A549 (cell line): ENCODE data around the gene ARHGEF19. TPM values are rescaled to one million over a fixed set of nuclear protein-coding genes. Genes with fewer than 3 reads are reported as not detected.

ENCODE experiments used
- ATAC-seq, 2 experiments: fragments of 200-7000 bp in 1 of 2; fragments of >200 bp in 1 of 2; cut with Nextera tagmentation in 1 of 2; cut with Tn5 transposase in 1 of 2; 3 replicates each; pipeline versions ENCODE4 v1.8.0 to v1.9.1; 2018 to 2020; ENCODE audit warnings: mild to moderate bottlenecking in 1 of 2, moderate library complexity in 1 of 2
- CTCF ChIA-PET: fragments of 300-600 bp; sonication (Branson Sonifier 250); formaldehyde crosslinking; extraction: SDS; loops from one replicate; lab custom pipeline; 2021; ENCODE audit warnings: antibody characterized with exemption, inconsistent platforms; lab: Yijun Ruan, JAX
- POLR2A ChIA-PET: fragments of 350-600 bp; formaldehyde crosslinking; extraction: SDS; loops from one replicate; lab custom pipeline; 2021; ENCODE audit warnings: antibody characterized with exemption, inconsistent platforms; lab: Yijun Ruan, JAX
- DNase-seq, 2 experiments: peaks; one replicate each; pipeline versions ENCODE4 v3.0.0 to v3.0.0-alpha.2; 2011 to 2016; ENCODE audit warnings: low read depth in 1 of 2, low spot score in 1 of 2
- FAIRE-seq: peaks from 2 replicates; lab custom pipeline; 2011; peaks lifted over from hg19 to GRCh38; lab: Jason Lieb, UNC
- H3K27ac ChIP-seq, 2 experiments: fragments of >200 bp; sonication (Bioruptor Twin); formaldehyde crosslinking; 3 replicates each; pipeline ENCODE4 v1.5.1; 2016 to 2017
- H3K4me1 ChIP-seq: fragments of >200 bp; sonication (Bioruptor Twin); formaldehyde crosslinking; 3 replicates; pipeline ENCODE4 v1.6.1; 2016
- H3K4me2 ChIP-seq: fragments of >200 bp; sonication (Bioruptor Twin); formaldehyde crosslinking; 3 replicates; pipeline ENCODE4 v1.6.1; 2016
- H3K4me3 ChIP-seq: fragments of >200 bp; sonication (Bioruptor Twin); formaldehyde crosslinking; 3 replicates; pipeline ENCODE4 v1.5.1; 2016
- H3K9me3 ChIP-seq: fragments of >200 bp; sonication (Bioruptor Twin); formaldehyde crosslinking; 3 replicates; pipeline ENCODE4 v1.6.1; 2016
- CEBPB ChIP-seq, 2 experiments: fragments of >200 bp in 1 of 2; sonication (Bioruptor Twin) in 1 of 2; formaldehyde crosslinking in 1 of 2; IDR thresholded peaks; 2 replicates each; pipeline ENCODE4 v1.6.1; 2012 to 2016
- CHD4 ChIP-seq: fragments of 200-600 bp; sonication (generic); IDR thresholded peaks from 2 replicates; pipeline ENCODE4 v1.6.1; 2016; ENCODE audit warnings: antibody characterized with exemption, mild to moderate bottlenecking, borderline replicate concordance
- E2F6 ChIP-seq: IDR thresholded peaks from 2 replicates; pipeline ENCODE4 v1.6.1; 2012; ENCODE audit warnings: low read depth, borderline replicate concordance
- GATA3 ChIP-seq: IDR thresholded peaks from 2 replicates; pipeline ENCODE4 v1.6.1; 2012; ENCODE audit warnings: borderline replicate concordance
- HEYL ChIP-seq: fragments of 250-450 bp; sonication (Bioruptor Pico); IDR thresholded peaks from 2 replicates; pipeline ENCODE4 v1.8.0; 2021; ENCODE audit warnings: mild to moderate bottlenecking, moderate library complexity
- MAFK ChIP-seq: fragments of 450-650 bp; IDR thresholded peaks from 2 replicates; pipeline ENCODE4 v1.6.1; 2014; ENCODE audit not compliant: partially characterized antibody
- MYC ChIP-seq: IDR thresholded peaks from 2 replicates; pipeline ENCODE4 v1.6.1; 2012; ENCODE audit warnings: mild to moderate bottlenecking, inconsistent platforms, low read length, improper control_type of control experiment, borderline replicate concordance
- NPAS2 ChIP-seq: fragments of 250-450 bp; sonication (Bioruptor Pico); IDR thresholded peaks from 2 replicates; pipeline ENCODE4 v1.8.0; 2022; ENCODE audit warnings: mild to moderate bottlenecking, moderate library complexity, borderline replicate concordance
- PBX3 ChIP-seq: IDR thresholded peaks from 2 replicates; pipeline ENCODE4 v1.6.1; 2012
- PHF8 ChIP-seq: fragments of 200-600 bp; sonication (generic); IDR thresholded peaks from 2 replicates; pipeline ENCODE4 v1.6.1; 2016; ENCODE audit warnings: low read depth, mild to moderate bottlenecking, antibody characterized with exemption, moderate library complexity, borderline replicate concordance
- POLR2AphosphoS2 ChIP-seq: conservative IDR thresholded peaks from 2 replicates; pipeline ENCODE4 v1.6.1; 2012; ENCODE audit warnings: low read length, improper control_type of control experiment, inconsistent platforms
- RAD21 ChIP-seq, 2 experiments: fragments of >200 bp in 1 of 2; sonication (Bioruptor Twin) in 1 of 2; formaldehyde crosslinking in 1 of 2; IDR thresholded peaks in 1 of 2; conservative IDR thresholded peaks in 1 of 2; 2 replicates in 1 of 2; 3 replicates in 1 of 2; pipeline ENCODE4 v1.6.1; 2012 to 2018; ENCODE audit warnings: inconsistent platforms in 1 of 2
- REST ChIP-seq: fragments of 200-600 bp; sonication (generic); IDR thresholded peaks from 2 replicates; pipeline ENCODE4 v1.6.1; 2016; ENCODE audit warnings: antibody characterized with exemption, mild to moderate bottlenecking, moderate library complexity
- RFX5 ChIP-seq: fragments of 450-650 bp; IDR thresholded peaks from 2 replicates; pipeline ENCODE4 v1.7.1; 2014; ENCODE audit warnings: antibody characterized with exemption, mild to moderate bottlenecking, moderate library complexity
- RNF2 ChIP-seq: fragments of 200-600 bp; sonication (generic); IDR thresholded peaks from 2 replicates; pipeline ENCODE4 v1.6.1; 2016; ENCODE audit warnings: low read depth, mild to moderate bottlenecking, antibody characterized with exemption, moderate library complexity, borderline replicate concordance
- TP53 ChIP-seq: fragments of 250-450 bp; sonication (Bioruptor Pico); IDR thresholded peaks from 2 replicates; pipeline ENCODE4 v1.5.0; 2021; ENCODE audit warnings: mild to moderate bottlenecking, moderate library complexity
- ZNF302 ChIP-seq: fragments of 250-450 bp; sonication (Bioruptor Pico); IDR thresholded peaks from 2 replicates; pipeline ENCODE4 v1.9.0; 2021; ENCODE audit warnings: inconsistent platforms, mild to moderate bottlenecking, moderate library complexity
- WGBS: methylation state at CpG from one replicate; pipeline ENCODE4 v1.1.6; 2017; ENCODE audit errors: missing lambda C conversion rate; 5-methylcytosine and 5-hydroxymethylcytosine counted together
- polyA plus RNA-seq, 4 experiments: library from polyadenylated mRNA; depleted of rRNA in 3 of 4; stranded (reverse); fragments of >200 nt; fragmentation: RNase III in 1 of 4; extraction: RNeasy Plus Mini Kit Qiagen cat#74134 plus additional on column Dnase treatment in 1 of 4; gene quantifications; 2 replicates in 3 of 4; 3 replicates in 1 of 4; pipeline ENCODE4 v1.2.3, GENCODE V29; 2011 to 2017

The ARHGEF19 gene
- polyA plus RNA-seq, 2 of the 4 experiments (the other 2 are of a cell fraction), result 6.1 to 9.2 TPM

- ATAC-seq (no peak), DNase-seq (no peak), FAIRE-seq (no peak)
- peaks cover 6% of the 10 kb centered on the region for H3K4me1 ChIP-seq
- ChIA-PET CTCF (interaction anchor here (1.1 to 3.9 kb wide), 6 partner anchors 11 to 153 kb away, joined by 3 to 16 read pairs (median 6); no protein-coding TSS in a partner anchor), POLR2A (no interaction called here)
- H3K4me3 ChIP-seq, result no peak overlapping the region
- WGBS, result 90% methylated on average over 16 of the region's 35 CpGs
- TF ChIP-seq GATA3, result no peak
- no peak overlapping the region for H3K4me2 ChIP-seq
- H3K27ac ChIP-seq, result no peak overlapping the region
- H3K9me3 ChIP-seq, result no peaks in the 10 kb centered on the region
Observed at GRCh38 chr1:16231331-16232315, 19.2 kb upstream of the ARHGEF19 start.

- DNase-seq, result no peak
- no peak overlapping the region for H3K4me3 ChIP-seq
- H3K27ac ChIP-seq, result no peak overlapping the region
- WGBS, result 83% methylated on average over 10 of the region's 13 CpGs
- H3K4me1 ChIP-seq, result no peaks in the 10 kb centered on the region; the same call in 2 of the 3 replicates
- H3K9me3 ChIP-seq, result no peaks in the 10 kb centered on the region
- ATAC-seq, result no peak
- H3K4me2 ChIP-seq, result no peak overlapping the region
- CTCF ChIA-PET, result interaction anchor here (1.6 to 3.2 kb wide), 2 partner anchors 12 to 13 kb away, joined by 5 to 10 read pairs; no protein-coding TSS in a partner anchor
- no peak for FAIRE-seq
- POLR2A ChIA-PET, result no interaction called here
- TF ChIP-seq CHD4 (no peak), HEYL (CRISPR knock-in tag) (no peak)
- TF ChIP-seq, all 56 proteins: peak for 0
Observed at GRCh38 chr1:16230744-16231143, 18.3 kb upstream of the ARHGEF19 start.

GRCh38 chr1:16229976-16230740 lies 17.7 kb upstream of the ARHGEF19 start:
- POLR2A ChIA-PET, result no interaction called here
- 73% methylated on average over 12 of the region's 13 CpGs for WGBS
- Histone ChIP-seq H3K4me3 (no peak overlapping the region), H3K4me1 (no peaks in the 10 kb centered on the region), H3K9me3 (no peaks in the 10 kb centered on the region), H3K4me2 (no peak overlapping the region), H3K27ac (no peak overlapping the region)
- TF ChIP-seq CEBPB (IDR thresholded peaks at IDR 0.05) (no peak), E2F6 (no peak), MAFK (no peak), RFX5 (no peak), POLR2AphosphoS2 (no peak), RAD21 (conservative IDR thresholded peaks at IDR 0.05 in 1 of 2, IDR thresholded peaks at IDR 0.05 in 1 of 2) (no peak), MYC (no peak), TP53 (CRISPR knock-in tag) (no peak), HEYL (CRISPR knock-in tag) (no peak), GATA3 (no peak), PBX3 (no peak)
- FAIRE-seq, result no peak
- CTCF ChIA-PET, result interaction anchor here (0.8 to 3.2 kb wide), 3 partner anchors 12 to 157 kb away, joined by 3 to 10 read pairs (median 5); partner anchors contain the start of gene FAM131C
- no peak for ATAC-seq
- DNase-seq, result no peak

- H3K4me1 ChIP-seq, result no peaks in the 10 kb centered on the region
- H3K4me2 ChIP-seq, result no peak overlapping the region
- H3K27ac ChIP-seq, result no peak overlapping the region
- FAIRE-seq (no peak), DNase-seq (no peak), ATAC-seq (no peak)
- no peaks in the 10 kb centered on the region for H3K9me3 ChIP-seq
- POLR2A ChIA-PET, result no interaction called here
- CTCF ChIA-PET, result interaction anchor here (0.8 to 1.3 kb wide), 4 partner anchors 18 to 154 kb away, joined by 3 to 6 read pairs (median 4); partner anchors contain the start of gene FAM131C
- 82% methylated on average over 16 of the region's 46 CpGs for WGBS
- no peak overlapping the region for H3K4me3 ChIP-seq
- TF ChIP-seq MYC (no peak), REST (no peak), MAFK (no peak), PHF8 (no peak), RNF2 (no peak), ZNF302 (CRISPR knock-in tag) (no peak), NPAS2 (CRISPR knock-in tag) (no peak)
Observed at GRCh38 chr1:16226490-16227179, 14.2 kb upstream of the ARHGEF19 start.
